HUES64 (cell line): Measurements from ENCODE around the gene FBLN2.

Source experiments
- H3K27ac ChIP-seq: 2 replicates; pipeline ENCODE4 v1.7.0; 2013; ENCODE audit warnings: low read depth, low read length, inconsistent platforms
- H3K27me3 ChIP-seq: 2 replicates; pipeline ENCODE4 v1.6.1; 2013; ENCODE audit warnings: mild to moderate bottlenecking, low read length; ENCODE audit not compliant: insufficient read depth
- H3K36me3 ChIP-seq: 2 replicates; pipeline ENCODE4 v1.6.1; 2013; ENCODE audit warnings: mild to moderate bottlenecking, low read length; ENCODE audit not compliant: insufficient read depth
- H3K4me1 ChIP-seq: 2 replicates; pipeline ENCODE4 v1.6.1; 2013; ENCODE audit warnings: mild to moderate bottlenecking, low read length, moderate library complexity; ENCODE audit not compliant: insufficient read depth
- H3K4me3 ChIP-seq: 2 replicates; pipeline ENCODE4 v1.5.1; 2013; ENCODE audit warnings: mild to moderate bottlenecking, low read length, moderate library complexity
- H3K9ac ChIP-seq: 2 replicates; pipeline ENCODE4 v1.6.1; 2013; ENCODE audit warnings: mild to moderate bottlenecking, low read depth, low read length
- H3K9me3 ChIP-seq: 2 replicates; pipeline ENCODE4 v1.6.1; 2013; ENCODE audit warnings: low read depth, low read length; ENCODE audit not compliant: insufficient read depth
- WGBS: fragments of 150-250, 120-280 bp; methylation state at CpG from one replicate; pipeline ENCODE4 v1.1.7; 2013; ENCODE audit warnings: missing lambda C conversion rate; 5-methylcytosine and 5-hydroxymethylcytosine counted together

FBLN2 gene

DNA sequence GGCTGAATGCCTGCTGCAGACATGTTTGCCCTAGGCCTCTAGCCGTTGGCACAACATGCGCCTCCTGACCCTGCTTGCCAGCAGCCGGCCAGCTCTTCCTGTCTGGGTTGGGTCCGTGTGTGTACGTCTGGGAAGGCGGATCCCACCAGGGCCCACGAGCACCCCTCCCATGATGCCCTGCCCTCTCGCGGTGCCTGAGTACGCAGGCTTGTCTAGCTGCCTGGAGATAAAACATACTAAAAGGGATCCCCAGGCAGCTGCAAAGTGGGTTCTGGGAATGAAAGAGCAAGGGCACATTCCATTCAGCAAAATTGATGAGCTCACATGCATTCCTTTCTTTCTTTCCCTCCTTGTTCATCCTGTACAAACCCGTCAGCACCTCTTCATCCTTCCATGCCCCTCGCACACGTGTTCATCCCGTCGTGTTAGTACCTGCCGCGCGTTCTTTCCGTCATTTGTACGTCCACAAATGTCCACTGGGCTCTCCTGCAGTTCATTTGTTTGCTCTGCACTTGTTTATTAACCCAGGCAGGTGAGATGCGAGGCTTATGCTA, 74.3 kb downstream of the FBLN2 start:
- H3K4me1 ChIP-seq, result no peaks in the 10 kb centered on the region; the same call in 1 of the 2 replicates
- no peaks in the 10 kb centered on the region for H3K9me3 ChIP-seq
- H3K36me3 ChIP-seq, result no peaks in the 10 kb centered on the region
- H3K27ac ChIP-seq, result no peak overlapping the region
- H3K27me3 ChIP-seq, result no peaks in the 10 kb centered on the region
- 94% methylated on average over 21 of the region's 21 CpGs for WGBS
- no peak overlapping the region for H3K4me3 ChIP-seq
- no peak overlapping the region for H3K9ac ChIP-seq

DNA sequence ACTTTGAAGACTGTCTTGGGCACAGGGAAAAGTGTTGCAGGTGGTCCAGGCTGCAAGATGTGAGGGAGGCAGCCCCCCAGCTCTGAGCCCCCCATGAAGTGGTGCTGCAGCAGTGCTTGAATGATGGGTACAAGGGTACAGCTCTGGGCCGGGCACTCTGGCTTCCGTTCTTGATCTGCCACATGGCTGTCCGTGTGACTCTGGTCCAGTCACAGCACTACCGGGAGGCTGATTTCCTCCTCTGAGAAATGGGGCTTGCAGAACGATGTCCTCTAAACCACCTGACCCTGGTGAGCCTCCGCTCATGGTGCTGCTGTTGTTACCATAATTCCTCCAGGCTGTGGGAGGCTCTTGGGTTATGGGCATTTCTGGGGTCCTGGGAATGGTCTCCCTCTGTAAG, 75.1 kb downstream of the FBLN2 start:
- Histone ChIP-seq H3K36me3 (no peaks in the 10 kb centered on the region), H3K4me3 (no peak overlapping the region), H3K9me3 (no peaks in the 10 kb centered on the region), H3K9ac (no peak overlapping the region), H3K27ac (no peak overlapping the region), H3K27me3 (no peaks in the 10 kb centered on the region), H3K4me1 (no peaks in the 10 kb centered on the region; the same call in 1 of the 2 replicates)
- 90% methylated on average over 6 of the region's 6 CpGs for WGBS

DNA sequence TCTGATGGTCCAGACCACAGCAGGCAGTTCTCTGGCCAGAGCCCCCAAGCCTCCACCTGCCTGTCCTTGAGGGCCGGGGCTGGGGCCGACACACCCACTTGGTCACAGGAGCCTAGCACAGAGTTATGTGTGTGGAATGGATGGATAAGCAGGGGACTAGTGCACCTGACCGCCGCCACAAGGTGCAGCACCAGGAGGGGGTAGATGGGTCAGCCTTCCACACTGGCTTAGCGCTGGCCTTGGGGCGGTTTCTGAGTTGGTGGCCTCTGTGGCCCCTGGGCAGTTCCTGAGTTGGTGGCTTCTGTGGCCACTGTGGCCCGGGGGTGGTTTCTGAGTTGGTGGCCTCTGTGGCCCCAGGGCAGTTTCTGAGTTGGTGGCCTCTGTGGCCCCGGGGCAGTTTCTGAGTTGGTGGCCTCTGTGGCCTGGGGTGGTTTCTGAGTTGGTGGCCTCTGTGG, 75.8 kb downstream of the FBLN2 start:
- Histone ChIP-seq H3K4me1 (no peaks in the 10 kb centered on the region; the same call in 1 of the 2 replicates), H3K27ac (no peak overlapping the region), H3K9ac (no peak overlapping the region), H3K4me3 (no peak overlapping the region), H3K27me3 (no peaks in the 10 kb centered on the region), H3K9me3 (no peaks in the 10 kb centered on the region), H3K36me3 (no peaks in the 10 kb centered on the region)
- whole genome bisulfite sequencing, result 96% methylated on average over 8 of the region's 8 CpGs

DNA sequence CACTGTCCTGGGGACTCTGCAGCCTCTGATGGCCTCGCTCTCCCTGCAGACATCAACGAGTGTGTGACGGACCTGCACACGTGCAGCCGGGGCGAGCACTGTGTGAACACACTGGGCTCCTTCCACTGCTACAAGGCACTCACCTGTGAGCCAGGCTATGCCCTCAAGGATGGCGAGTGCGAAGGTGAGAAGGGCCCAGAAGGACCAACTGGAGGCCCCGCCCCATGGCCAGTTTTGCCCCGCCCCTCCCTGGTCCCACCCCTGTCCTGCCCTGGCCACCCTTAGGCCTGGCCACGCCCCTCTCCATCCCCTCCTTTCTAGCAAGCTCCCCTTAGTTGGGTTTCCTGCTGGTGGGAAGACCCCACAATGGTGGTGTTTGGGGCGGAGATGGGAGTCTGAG, 77.5 kb downstream of the FBLN2 start:
- no peaks in the 10 kb centered on the region for H3K4me1 ChIP-seq
- no peaks in the 10 kb centered on the region for H3K9me3 ChIP-seq
- H3K4me3 ChIP-seq, result no peak overlapping the region
- no peaks in the 10 kb centered on the region for H3K27me3 ChIP-seq
- H3K27ac ChIP-seq, result no peak overlapping the region
- WGBS, result 91% methylated on average over 12 of the region's 12 CpGs
- H3K9ac ChIP-seq, result no peak overlapping the region
- H3K36me3 ChIP-seq, result no peaks in the 10 kb centered on the region

DNA sequence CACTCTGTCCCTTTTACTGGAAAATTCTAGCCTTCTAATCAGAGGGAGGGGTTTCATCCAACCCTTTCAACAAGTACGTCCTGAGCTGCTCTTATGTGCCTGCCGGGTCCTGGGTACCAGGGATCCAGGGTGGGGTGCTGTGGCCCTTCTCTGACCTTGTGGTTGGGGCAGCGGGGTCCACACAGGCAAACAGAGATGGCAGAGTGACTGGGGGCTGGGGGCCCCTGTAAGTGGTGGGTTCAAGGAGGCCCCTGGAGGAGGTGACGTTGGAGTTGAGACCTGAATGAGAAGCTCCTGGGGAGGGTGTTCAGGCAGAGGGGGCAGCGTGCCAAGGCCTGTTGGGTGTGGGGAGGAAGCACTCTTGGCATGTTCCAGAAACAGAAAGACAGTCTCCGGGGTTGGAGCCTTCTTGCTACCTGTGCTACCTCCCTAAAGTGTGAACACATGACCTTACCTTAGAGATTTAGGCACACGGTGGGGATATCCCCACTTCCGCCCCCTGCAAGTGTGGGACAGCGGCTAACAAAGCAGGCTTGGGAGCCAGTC, 78.1 kb downstream of the FBLN2 start:
- Histone ChIP-seq H3K4me3 (no peak overlapping the region), H3K4me1 (no peaks in the 10 kb centered on the region), H3K9me3 (no peaks in the 10 kb centered on the region), H3K9ac (no peak overlapping the region), H3K36me3 (no peaks in the 10 kb centered on the region), H3K27me3 (no peaks in the 10 kb centered on the region), H3K27ac (no peak overlapping the region)
- WGBS, result 83% methylated on average over 9 of the region's 9 CpGs

DNA sequence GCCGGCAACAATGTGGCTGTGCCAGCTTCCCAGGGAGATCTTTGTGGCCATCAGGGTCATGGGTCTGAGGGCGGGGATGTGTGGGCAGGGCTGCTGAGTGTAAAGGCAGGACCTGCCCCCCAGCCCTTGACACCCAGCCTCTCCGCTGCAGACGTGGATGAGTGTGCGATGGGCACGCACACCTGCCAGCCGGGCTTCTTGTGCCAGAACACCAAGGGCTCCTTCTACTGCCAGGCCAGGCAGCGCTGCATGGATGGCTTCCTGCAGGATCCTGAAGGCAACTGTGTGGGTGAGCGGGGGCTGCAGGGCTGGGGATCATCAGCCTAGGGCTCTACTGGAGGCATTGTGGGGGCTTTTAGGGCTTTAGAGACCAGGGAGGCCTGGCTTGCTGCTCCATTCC, 78.8 kb downstream of the FBLN2 start:
- 95% methylated on average over 9 of the region's 9 CpGs for WGBS

DNA sequence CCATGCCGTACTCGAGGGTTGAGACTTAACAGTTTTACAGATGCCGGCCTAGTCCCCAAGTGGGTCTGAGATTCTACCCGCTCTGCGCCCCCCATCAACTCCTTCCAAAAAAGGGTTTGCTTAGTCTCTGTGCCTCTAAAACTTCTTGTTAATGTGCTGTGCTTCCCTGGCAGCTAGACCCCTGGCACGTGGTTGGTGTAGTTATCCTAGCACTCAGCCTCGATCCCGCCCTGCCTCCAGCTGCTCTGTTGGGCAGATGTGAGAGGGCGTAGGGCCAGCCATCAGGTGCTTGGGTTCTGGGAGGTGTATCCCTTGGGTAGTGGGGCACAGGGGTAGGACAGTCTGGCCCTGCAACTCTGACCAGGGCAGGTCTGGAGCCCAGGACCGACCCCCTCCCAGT, 79.5 kb downstream of the FBLN2 start:
- Histone ChIP-seq H3K36me3 (no peaks in the 10 kb centered on the region), H3K27me3 (no peaks in the 10 kb centered on the region), H3K9me3 (no peaks in the 10 kb centered on the region), H3K4me1 (no peaks in the 10 kb centered on the region), H3K9ac (no peak overlapping the region), H3K27ac (no peak overlapping the region), H3K4me3 (no peak overlapping the region)
- WGBS, result 93% methylated on average over 10 of the region's 10 CpGs

More for the DNA sequence above, 78.8 kb downstream of the FBLN2 start:
- Histone ChIP-seq H3K27ac (no peak overlapping the region), H3K27me3 (no peaks in the 10 kb centered on the region), H3K9ac (no peak overlapping the region), H3K36me3 (no peaks in the 10 kb centered on the region), H3K4me3 (no peak overlapping the region), H3K4me1 (no peaks in the 10 kb centered on the region), H3K9me3 (no peaks in the 10 kb centered on the region)

DNA sequence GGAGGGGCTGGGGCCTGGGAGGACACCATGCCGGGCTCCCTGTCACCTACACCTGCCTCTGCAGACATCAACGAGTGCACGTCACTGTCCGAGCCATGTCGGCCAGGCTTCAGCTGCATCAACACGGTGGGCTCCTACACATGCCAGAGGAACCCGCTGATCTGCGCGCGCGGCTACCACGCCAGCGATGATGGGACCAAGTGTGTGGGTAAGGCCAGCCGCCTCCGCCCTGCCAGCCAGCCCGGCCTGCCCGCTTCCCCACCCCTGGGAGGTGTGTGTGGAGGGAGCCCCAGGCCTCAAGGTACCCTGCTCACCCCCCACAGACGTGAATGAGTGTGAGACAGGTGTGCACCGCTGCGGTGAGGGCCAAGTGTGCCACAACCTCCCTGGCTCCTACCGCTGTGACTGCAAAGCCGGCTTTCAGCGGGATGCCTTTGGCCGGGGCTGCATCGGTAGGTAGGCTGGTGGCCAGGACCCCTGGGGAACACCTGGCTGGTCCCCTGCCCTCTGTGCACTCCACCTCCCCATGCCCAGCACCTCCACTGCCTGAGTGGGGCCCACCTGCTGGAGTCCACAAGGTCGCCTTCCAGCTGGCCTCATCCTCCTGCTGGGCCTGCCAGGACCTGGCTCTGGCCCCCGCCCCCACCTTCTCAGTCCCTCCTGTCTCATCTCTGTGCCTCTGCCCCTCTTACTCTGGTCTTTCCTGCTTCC, 80.1 kb downstream of the FBLN2 start:
- Histone ChIP-seq H3K4me1 (no peaks in the 10 kb centered on the region), H3K4me3 (no peak overlapping the region), H3K9ac (no peak overlapping the region), H3K27ac (no peak overlapping the region), H3K36me3 (no peaks in the 10 kb centered on the region), H3K9me3 (no peaks in the 10 kb centered on the region), H3K27me3 (no peaks in the 10 kb centered on the region)
- WGBS, result 94% methylated on average over 27 of the region's 27 CpGs

DNA sequence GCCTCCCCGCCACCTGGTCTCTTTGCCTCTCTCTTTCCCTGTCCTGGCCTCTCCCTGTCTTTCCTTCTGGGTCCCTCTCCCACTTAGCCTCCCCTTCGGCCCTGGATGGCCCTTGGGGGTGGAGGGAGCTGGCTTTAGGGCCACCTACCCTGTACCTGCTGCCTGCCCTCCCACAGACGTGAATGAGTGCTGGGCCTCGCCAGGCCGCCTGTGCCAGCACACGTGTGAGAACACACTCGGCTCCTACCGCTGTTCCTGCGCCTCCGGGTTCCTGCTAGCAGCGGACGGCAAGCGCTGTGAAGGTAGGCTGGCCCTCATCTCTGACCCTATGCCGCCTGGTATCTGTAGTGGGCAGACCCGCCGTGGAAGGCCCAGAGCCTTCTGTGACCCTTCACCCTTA, 80.7 kb downstream of the FBLN2 start:
- Histone ChIP-seq H3K9ac (no peak overlapping the region), H3K4me1 (no peaks in the 10 kb centered on the region), H3K4me3 (no peak overlapping the region), H3K27ac (no peak overlapping the region), H3K9me3 (no peaks in the 10 kb centered on the region), H3K36me3 (no peaks in the 10 kb centered on the region), H3K27me3 (no peaks in the 10 kb centered on the region)
- WGBS, result 93% methylated on average over 16 of the region's 16 CpGs

DNA sequence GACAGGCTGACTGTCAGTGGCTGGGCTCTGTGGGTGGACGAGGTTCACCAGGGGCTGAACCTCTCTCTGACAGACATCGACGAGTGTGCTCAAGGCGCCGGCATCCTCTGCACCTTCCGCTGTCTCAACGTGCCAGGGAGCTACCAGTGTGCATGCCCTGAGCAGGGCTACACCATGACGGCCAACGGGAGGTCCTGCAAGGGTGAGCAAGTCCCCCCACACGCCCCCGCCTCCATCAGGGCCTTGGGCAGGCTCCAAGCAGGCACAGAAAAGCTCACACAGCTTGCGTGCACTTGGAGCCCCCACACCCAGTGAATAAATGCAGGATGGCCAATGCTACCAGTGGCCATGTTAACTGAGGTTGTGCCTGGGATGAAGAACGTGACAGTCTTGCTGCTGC, 82.3 kb downstream of the FBLN2 start:
- WGBS, result 93% methylated on average over 13 of the region's 13 CpGs
- H3K9me3 ChIP-seq, result no peaks in the 10 kb centered on the region
- H3K27me3 ChIP-seq, result no peaks in the 10 kb centered on the region
- no peaks in the 10 kb centered on the region for H3K36me3 ChIP-seq
- H3K9ac ChIP-seq, result no peak overlapping the region
- H3K4me1 ChIP-seq, result no peaks in the 10 kb centered on the region
- H3K4me3 ChIP-seq, result no peak overlapping the region
- no peak overlapping the region for H3K27ac ChIP-seq

DNA sequence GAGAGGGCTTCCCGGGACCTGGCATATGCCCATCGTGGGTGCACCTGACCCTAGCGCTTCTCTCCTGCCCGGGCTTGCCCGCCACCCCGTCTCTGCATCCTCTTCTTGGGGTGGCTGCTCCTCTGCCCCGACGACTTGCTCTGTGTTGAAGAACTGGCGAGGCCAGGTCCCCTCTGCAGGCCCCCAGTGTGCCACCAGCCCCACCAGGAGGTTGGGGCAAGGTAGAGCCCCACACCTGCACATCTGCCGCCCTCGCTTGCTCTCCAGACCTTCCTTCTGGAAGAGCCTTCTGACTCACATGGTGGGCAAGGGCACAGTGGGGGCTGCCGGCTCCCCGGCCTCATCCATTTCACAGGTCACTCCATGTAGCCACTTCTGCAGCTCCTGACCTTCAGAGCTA, 84.3 kb downstream of the FBLN2 start:
- no peak overlapping the region for H3K9ac ChIP-seq
- WGBS, result 96% methylated on average over 13 of the region's 13 CpGs

More for the DNA sequence above, 84.3 kb downstream of the FBLN2 start:
- Histone ChIP-seq H3K9me3 (no peaks in the 10 kb centered on the region), H3K4me1 (no peaks in the 10 kb centered on the region), H3K4me3 (no peak overlapping the region), H3K36me3 (no peaks in the 10 kb centered on the region), H3K27ac (no peak overlapping the region), H3K27me3 (no peaks in the 10 kb centered on the region)
